Measurements from ENCODE around the gene ARHGAP19.
A peak's percentile ranks its signal among the peaks of the same experiment; 100 is the strongest.

GRCh38 chr10:97220355-97220754, 72.1 kb downstream of the ARHGAP19 start:
- TF ChIP-seq, protein P1, sequence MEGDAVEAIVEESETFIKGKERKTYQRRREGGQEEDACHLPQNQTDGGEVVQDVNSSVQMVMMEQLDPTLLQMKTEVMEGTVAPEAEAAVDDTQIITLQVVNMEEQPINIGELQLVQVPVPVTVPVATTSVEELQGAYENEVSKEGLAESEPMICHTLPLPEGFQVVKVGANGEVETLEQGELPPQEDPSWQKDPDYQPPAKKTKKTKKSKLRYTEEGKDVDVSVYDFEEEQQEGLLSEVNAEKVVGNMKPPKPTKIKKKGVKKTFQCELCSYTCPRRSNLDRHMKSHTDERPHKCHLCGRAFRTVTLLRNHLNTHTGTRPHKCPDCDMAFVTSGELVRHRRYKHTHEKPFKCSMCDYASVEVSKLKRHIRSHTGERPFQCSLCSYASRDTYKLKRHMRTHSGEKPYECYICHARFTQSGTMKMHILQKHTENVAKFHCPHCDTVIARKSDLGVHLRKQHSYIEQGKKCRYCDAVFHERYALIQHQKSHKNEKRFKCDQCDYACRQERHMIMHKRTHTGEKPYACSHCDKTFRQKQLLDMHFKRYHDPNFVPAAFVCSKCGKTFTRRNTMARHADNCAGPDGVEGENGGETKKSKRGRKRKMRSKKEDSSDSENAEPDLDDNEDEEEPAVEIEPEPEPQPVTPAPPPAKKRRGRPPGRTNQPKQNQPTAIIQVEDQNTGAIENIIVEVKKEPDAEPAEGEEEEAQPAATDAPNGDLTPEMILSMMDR (IDR thresholded peaks at IDR 0.05; ENCODE audit: insufficient read depth, low read length), result no peak
- TF ChIP-seq SPI1 (IDR thresholded peaks at IDR 0.05; ENCODE audit: borderline replicate concordance, low read depth) (0 out of 2 replicates have a peak, but pooled peaks have one; percentile 19), GABPA (IDR thresholded peaks at IDR 0.05; ENCODE audit: low read depth) (no peak), POLR2AphosphoS5 (IDR thresholded peaks at IDR 0.05; ENCODE audit: low read depth) (no peak)
- TF ChIP-seq, protein P2, sequence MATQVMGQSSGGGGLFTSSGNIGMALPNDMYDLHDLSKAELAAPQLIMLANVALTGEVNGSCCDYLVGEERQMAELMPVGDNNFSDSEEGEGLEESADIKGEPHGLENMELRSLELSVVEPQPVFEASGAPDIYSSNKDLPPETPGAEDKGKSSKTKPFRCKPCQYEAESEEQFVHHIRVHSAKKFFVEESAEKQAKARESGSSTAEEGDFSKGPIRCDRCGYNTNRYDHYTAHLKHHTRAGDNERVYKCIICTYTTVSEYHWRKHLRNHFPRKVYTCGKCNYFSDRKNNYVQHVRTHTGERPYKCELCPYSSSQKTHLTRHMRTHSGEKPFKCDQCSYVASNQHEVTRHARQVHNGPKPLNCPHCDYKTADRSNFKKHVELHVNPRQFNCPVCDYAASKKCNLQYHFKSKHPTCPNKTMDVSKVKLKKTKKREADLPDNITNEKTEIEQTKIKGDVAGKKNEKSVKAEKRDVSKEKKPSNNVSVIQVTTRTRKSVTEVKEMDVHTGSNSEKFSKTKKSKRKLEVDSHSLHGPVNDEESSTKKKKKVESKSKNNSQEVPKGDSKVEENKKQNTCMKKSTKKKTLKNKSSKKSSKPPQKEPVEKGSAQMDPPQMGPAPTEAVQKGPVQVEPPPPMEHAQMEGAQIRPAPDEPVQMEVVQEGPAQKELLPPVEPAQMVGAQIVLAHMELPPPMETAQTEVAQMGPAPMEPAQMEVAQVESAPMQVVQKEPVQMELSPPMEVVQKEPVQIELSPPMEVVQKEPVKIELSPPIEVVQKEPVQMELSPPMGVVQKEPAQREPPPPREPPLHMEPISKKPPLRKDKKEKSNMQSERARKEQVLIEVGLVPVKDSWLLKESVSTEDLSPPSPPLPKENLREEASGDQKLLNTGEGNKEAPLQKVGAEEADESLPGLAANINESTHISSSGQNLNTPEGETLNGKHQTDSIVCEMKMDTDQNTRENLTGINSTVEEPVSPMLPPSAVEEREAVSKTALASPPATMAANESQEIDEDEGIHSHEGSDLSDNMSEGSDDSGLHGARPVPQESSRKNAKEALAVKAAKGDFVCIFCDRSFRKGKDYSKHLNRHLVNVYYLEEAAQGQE (IDR thresholded peaks at IDR 0.05; ENCODE audit: insufficient replicate concordance, low read depth), result no peak
